COLO668 (cell line): ENCODE measurements around the gene COQ4.

Experiments used
- DNase-seq: peaks from one replicate; lab custom pipeline; 2025; ENCODE audit not compliant: unreplicated experiment; lab: John Stamatoyannopoulos, UW

COQ4 gene

GRCh38 chr9:128372188-128372641 lies 49.6 kb downstream of the COQ4 start:
- DNase-seq = no peak

GRCh38 chr9:128372784-128373183 lies 50.1 kb downstream of the COQ4 start:
- no peak for DNase-seq

- DNase-seq = no peak
Observed at GRCh38 chr9:128374221-128374675, 51.6 kb downstream of the COQ4 start.

GRCh38 chr9:128375865-128376264 lies 53.2 kb downstream of the COQ4 start:
- no peak for DNase-seq

- DNase-seq = no peak
Observed at GRCh38 chr9:128382261-128382660, 59.6 kb downstream of the COQ4 start.

GRCh38 chr9:128383007-128383753 lies 60.5 kb downstream of the COQ4 start:
- DNase-seq = no peak
